HCT116 (cell line): ENCODE data around the gene CUEDC2. TPM values are rescaled to one million over a fixed set of nuclear protein-coding genes. Genes with fewer than 3 reads are reported as not detected.
A peak's percentile ranks its signal among the peaks of the same experiment; 100 is the strongest.

Experiments used
- ATAC-seq: fragments of 200-7000 bp; cut with Tn5 transposase; 2 replicates; pipeline ENCODE4 v1.9.1; 2020; ENCODE audit warnings: mild to moderate bottlenecking, moderate library complexity
- BruUV-seq: library from RNA; stranded (reverse); fragments of 400-500 nt; replicated peaks from 2 replicates; lab custom pipeline; 2021; lab: Mats Ljungman, UMichigan
- CTCF ChIA-PET: fragments of 300-600 bp; sonication (Branson Sonifier 250); formaldehyde crosslinking; loops from one replicate; lab custom pipeline; 2021; ENCODE audit warnings: antibody characterized with exemption; lab: Charles Lee
- POLR2A ChIA-PET: fragments of 300-600, 350-600 bp; sonication (Branson Sonifier 250); formaldehyde crosslinking; loops from one replicate; lab custom pipeline; 2021; ENCODE audit warnings: antibody characterized with exemption; lab: Charles Lee
- RAD21 ChIA-PET, 2 experiments: fragments of 300-600 bp; sonication (Branson Sonifier 250); formaldehyde crosslinking; loops; one replicate each; lab custom pipeline; 2023; ENCODE audit warnings: low total read pairs in 2 of 2; ENCODE audit not compliant: uncharacterized antibody in 2 of 2, unreplicated experiment in 2 of 2, low non-redundant PET in 1 of 2; lab: Charles Lee
- DNase-seq: peaks from one replicate; pipeline ENCODE4 v3.0.0-alpha.2; 2010; ENCODE audit warnings: low read depth, low spot score
- H2AFZ ChIP-seq: fragments of 200-600 bp; shearing (Covaris generic), sonication (generic); 2 replicates; pipeline ENCODE4 v1.6.1; 2017; ENCODE audit warnings: low read depth, mixed run types, mixed read lengths, antibody characterized with exemption, low read length; ENCODE audit not compliant: poor library complexity, severe bottlenecking
- H3K27ac ChIP-seq: 2 replicates; pipeline ENCODE4 v1.5.1; 2012; ENCODE audit warnings: low read depth, low read length
- H3K27me3 ChIP-seq: fragments of 200-600 bp; sonication (generic); 2 replicates; pipeline ENCODE4 v1.6.1; 2016; ENCODE audit warnings: mixed run types, low read length, mixed read lengths; ENCODE audit not compliant: insufficient read depth
- H3K36me3 ChIP-seq, 2 experiments: fragments of 200-500 bp in 1 of 2; fragments of 200-600 bp in 1 of 2; sonication (Bioruptor generic) in 1 of 2; sonication (generic) in 1 of 2; 2 replicates each; pipeline versions ENCODE4 v1.5.1 to v1.6.1; 2014 to 2016; ENCODE audit warnings: low read length in 2 of 2, inconsistent platforms in 1 of 2, mixed read lengths in 1 of 2, mixed run types in 1 of 2; ENCODE audit not compliant: insufficient read depth in 2 of 2, control insufficient read depth in 1 of 2
- H3K4me1 ChIP-seq, 2 experiments: fragments of 200-600 bp in 1 of 2; sonication (generic) in 1 of 2; 2 replicates each; pipeline versions ENCODE4 v1.5.1 to v1.6.1; 2012 to 2017; ENCODE audit warnings: low read length in 2 of 2, inconsistent platforms in 1 of 2, mild to moderate bottlenecking in 1 of 2, mixed read lengths in 1 of 2, mixed run types in 1 of 2, moderate library complexity in 1 of 2; ENCODE audit not compliant: insufficient read depth in 2 of 2, control insufficient read depth in 1 of 2
- H3K4me2 ChIP-seq: fragments of 200-600 bp; sonication (generic); 2 replicates; pipeline ENCODE4 v1.6.1; 2017; ENCODE audit warnings: mixed run types, low read length, mixed read lengths
- H3K4me3 ChIP-seq, 2 experiments: fragments of 200-600 bp in 1 of 2; sonication (generic) in 1 of 2; replicated peaks in 1 of 2; 2 replicates each; pipeline ENCODE4 v1.5.1; 2011 to 2016; ENCODE audit warnings: low read length in 2 of 2, control low read depth in 1 of 2, low read depth in 1 of 2, mild to moderate bottlenecking in 1 of 2, mixed read lengths in 1 of 2, mixed run types in 1 of 2
- H3K79me2 ChIP-seq: fragments of 200-600 bp; sonication (generic); 2 replicates; pipeline ENCODE4 v1.6.1; 2017; ENCODE audit warnings: mild to moderate bottlenecking, mixed run types, low read length, moderate library complexity, mixed read lengths; ENCODE audit not compliant: insufficient read depth
- H3K9ac ChIP-seq: fragments of 200-600 bp; sonication (generic); 2 replicates; pipeline ENCODE4 v1.6.1; 2016; ENCODE audit warnings: low read length, mixed read lengths
- H3K9me2 ChIP-seq: fragments of 200-600 bp; sonication (generic), shearing (Covaris generic); 2 replicates; pipeline ENCODE4 v1.6.1; 2017; ENCODE audit warnings: mixed run types, mild to moderate bottlenecking, moderate library complexity; ENCODE audit not compliant: insufficient read depth
- H3K9me3 ChIP-seq, 2 experiments: fragments of 200-500 bp in 1 of 2; fragments of 200-600 bp in 1 of 2; sonication (Bioruptor generic) in 1 of 2; sonication (generic) in 1 of 2; 2 replicates each; pipeline ENCODE4 v1.6.1; 2014 to 2017; ENCODE audit warnings: low read length in 2 of 2, mixed read lengths in 2 of 2, inconsistent platforms in 1 of 2, low read depth in 1 of 2, mild to moderate bottlenecking in 1 of 2, mixed run types in 1 of 2, moderate library complexity in 1 of 2; ENCODE audit not compliant: control insufficient read depth in 1 of 2, insufficient read depth in 1 of 2
- H4K20me1 ChIP-seq: fragments of 200-600 bp; sonication (generic), shearing (Covaris generic); 2 replicates; pipeline ENCODE4 v1.6.1; 2017; ENCODE audit warnings: mixed run types, mild to moderate bottlenecking, moderate library complexity; ENCODE audit not compliant: insufficient read depth
- ATF3 ChIP-seq: IDR thresholded peaks from 2 replicates; pipeline ENCODE4 v1.6.1; 2012
- EGR1 ChIP-seq: IDR thresholded peaks from 2 replicates; pipeline ENCODE4 v1.6.1; 2012; ENCODE audit warnings: low read depth
- EZH2 ChIP-seq: fragments of 200-600 bp; sonication (generic); IDR thresholded peaks from 2 replicates; pipeline ENCODE4 v1.6.1; 2017; ENCODE audit warnings: antibody characterized with exemption, mixed run types
- POLR2A ChIP-seq: IDR thresholded peaks from 2 replicates; pipeline ENCODE4 v1.7.0; 2011; ENCODE audit warnings: borderline replicate concordance; ENCODE audit not compliant: insufficient read depth, insufficient read length; ENCODE audit errors: extremely low read depth
- POLR2AphosphoS5 ChIP-seq: IDR thresholded peaks from 2 replicates; pipeline ENCODE4 v1.6.1; 2011; ENCODE audit warnings: mild to moderate bottlenecking, low read depth, low read length, moderate library complexity
- RAD21 ChIP-seq: IDR thresholded peaks from 2 replicates; pipeline ENCODE4 v1.6.1; 2012; ENCODE audit warnings: low read depth, mild to moderate bottlenecking
- SIN3A ChIP-seq: IDR thresholded peaks from 2 replicates; pipeline ENCODE4 v1.6.1; 2012; ENCODE audit warnings: low read depth
- SP1 ChIP-seq: IDR thresholded peaks from 2 replicates; pipeline ENCODE4 v1.6.1; 2012; ENCODE audit warnings: low read depth
- SRF ChIP-seq: IDR thresholded peaks from 2 replicates; pipeline ENCODE4 v1.6.1; 2012; ENCODE audit warnings: low read depth
- YY1 ChIP-seq: IDR thresholded peaks from 2 replicates; pipeline ENCODE4 v1.6.1; 2011; ENCODE audit warnings: low read length, low read depth, moderate library complexity, mild to moderate bottlenecking; ENCODE audit not compliant: insufficient replicate concordance; ENCODE audit errors: extremely low read depth
- ZFX ChIP-seq: fragments of 450-650 bp; IDR thresholded peaks from 2 replicates; pipeline ENCODE4 v1.6.1; 2017
- intact Hi-C: fragments of 100-400 bp; cut with micrococcal nuclease; formaldehyde crosslinking; loops from 2 replicates; pipeline ENCODE4 v1.10.0; 2022
- total RNA-seq: library from RNA; stranded (reverse); gene quantifications from one replicate; pipeline ENCODE4 v1.2.1, GENCODE V29; 2021; ENCODE audit not compliant: unreplicated experiment
- TF ChIP-seq, protein P1 (sequence below): IDR thresholded peaks from 2 replicates; pipeline ENCODE4 v1.6.1; 2011; ENCODE audit warnings: mild to moderate bottlenecking, low read length, moderate library complexity; ENCODE audit not compliant: insufficient replicate concordance; ENCODE audit errors: extremely low read depth

CUEDC2 gene
- total RNA-seq, 1 experiment from 2014 or later, result 96.7 TPM

GRCh38 chr10:102450124-102450373 is 17.7 kb upstream of the CUEDC2 start:
- H3K27ac ChIP-seq, result peak overlapping the region; percentile 98
- ChIA-PET RAD21 (interaction anchor here (0.9 to 1.6 kb wide), 2 partner anchors 27 to 134 kb away, joined by 3 to 4 read pairs; no protein-coding TSS in a partner anchor), POLR2A (interaction anchor here (0.6 to 6.1 kb wide), 8 partner anchors 9 to 195 kb away, joined by 3 to 39 read pairs (median 6); partner anchors contain the start of genes CUEDC2, FBXL15 and TRIM8), CTCF (interaction anchor here (1.0 to 2.7 kb wide), 4 partner anchors 10 to 280 kb away, joined by 3 to 16 read pairs (median 5); no protein-coding TSS in a partner anchor)
- TSS peak; percentile 79 for BruUV-seq
- H3K9ac ChIP-seq, result peak overlapping the region; percentile 97
- H3K4me3 ChIP-seq, result peak overlapping the region; percentile 72 to 100
- 0 out of 4 replicates have a peak, but pooled peaks cover 0 to 10% of the 10 kb centered on the region in 2 experiments for H3K36me3 ChIP-seq
- TF ChIP-seq EGR1 (no peak), SIN3A (no peak), RAD21 (no peak), SRF (no peak), SP1 (no peak), EZH2 (no peak)
- ATAC-seq, result no peak
- H4K20me1 ChIP-seq, result no peaks in the 10 kb centered on the region
- H2AFZ ChIP-seq, result no peak overlapping the region
- no peaks in the 10 kb centered on the region for H3K27me3 ChIP-seq
- no peaks in the 10 kb centered on the region for H3K9me2 ChIP-seq
- H3K9me3 ChIP-seq, result no peaks in the 10 kb centered on the region
- H3K79me2 ChIP-seq, result peaks cover 35% of the 10 kb centered on the region
- no peak for DNase-seq
- H3K4me2 ChIP-seq, result peak overlapping the region; percentile 98
- H3K4me1 ChIP-seq, result peaks cover 28 to 38% of the 10 kb centered on the region in 2 experiments
- intact Hi-C loops, result loop anchor here (2.0 kb wide), 1 partner anchor 55 kb away; the partner anchor contains the start of gene NFKB2

GRCh38 chr10:102449321-102450123 is 17.1 kb upstream of the CUEDC2 start:
- 0 out of 4 replicates have a peak, but pooled peaks cover 0 to 10% of the 10 kb centered on the region in 2 experiments for H3K36me3 ChIP-seq
- TF ChIP-seq, protein P1, sequence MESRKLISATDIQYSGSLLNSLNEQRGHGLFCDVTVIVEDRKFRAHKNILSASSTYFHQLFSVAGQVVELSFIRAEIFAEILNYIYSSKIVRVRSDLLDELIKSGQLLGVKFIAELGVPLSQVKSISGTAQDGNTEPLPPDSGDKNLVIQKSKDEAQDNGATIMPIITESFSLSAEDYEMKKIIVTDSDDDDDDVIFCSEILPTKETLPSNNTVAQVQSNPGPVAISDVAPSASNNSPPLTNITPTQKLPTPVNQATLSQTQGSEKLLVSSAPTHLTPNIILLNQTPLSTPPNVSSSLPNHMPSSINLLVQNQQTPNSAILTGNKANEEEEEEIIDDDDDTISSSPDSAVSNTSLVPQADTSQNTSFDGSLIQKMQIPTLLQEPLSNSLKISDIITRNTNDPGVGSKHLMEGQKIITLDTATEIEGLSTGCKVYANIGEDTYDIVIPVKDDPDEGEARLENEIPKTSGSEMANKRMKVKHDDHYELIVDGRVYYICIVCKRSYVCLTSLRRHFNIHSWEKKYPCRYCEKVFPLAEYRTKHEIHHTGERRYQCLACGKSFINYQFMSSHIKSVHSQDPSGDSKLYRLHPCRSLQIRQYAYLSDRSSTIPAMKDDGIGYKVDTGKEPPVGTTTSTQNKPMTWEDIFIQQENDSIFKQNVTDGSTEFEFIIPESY, result no peak
- TF ChIP-seq ATF3 (no peak), POLR2A (no peak), YY1 (peak; percentile 79), POLR2AphosphoS5 (peak; percentile 83), ZFX (no peak)
- TF ChIP-seq, all 23 proteins: peak for 2
- peaks cover 28 to 38% of the 10 kb centered on the region in 2 experiments for H3K4me1 ChIP-seq
- H3K4me2 ChIP-seq, result peak overlapping the region; percentile 98
- H3K9me2 ChIP-seq, result no peaks in the 10 kb centered on the region
- ATAC-seq (peak; percentile 71), DNase-seq (peak; percentile 84)
- H3K27me3 ChIP-seq, result no peaks in the 10 kb centered on the region
- no peak overlapping the region for H2AFZ ChIP-seq
- peak overlapping the region; percentile 97 for H3K9ac ChIP-seq
- peaks cover 35% of the 10 kb centered on the region for H3K79me2 ChIP-seq
- intact Hi-C loops, result loop anchor here (1.0 to 2.0 kb wide), 3 partner anchors 17 to 55 kb away; partner anchors contain the start of genes CUEDC2 and NFKB2
- RAD21 ChIA-PET, result no interaction called here
- no peaks in the 10 kb centered on the region for H4K20me1 ChIP-seq
- CTCF ChIA-PET, result interaction anchor here (0.6 to 2.7 kb wide), 7 partner anchors 9 to 280 kb away, joined by 3 to 16 read pairs (median 3); no protein-coding TSS in a partner anchor
- no TSS peak for BruUV-seq
- no peaks in the 10 kb centered on the region for H3K9me3 ChIP-seq
- H3K4me3 ChIP-seq, result peak overlapping the region; percentile 72 to 100
- H3K27ac ChIP-seq, result peak overlapping the region; percentile 98
- POLR2A ChIA-PET, result interaction anchor here (1.1 to 6.1 kb wide), 4 partner anchors 9 to 28 kb away, joined by 8 to 39 read pairs (median 29); partner anchors contain the start of genes CUEDC2 and FBXL15
